SK-N-SH treated with all-trans-retinoic acid at 6 μM for 48 hours (cell line): ENCODE results near the gene PGS1.

Experiments used
- ARNTL ChIP-seq: fragments of 450-650 bp; formaldehyde crosslinking; IDR thresholded peaks from 2 replicates; pipeline ENCODE4 v1.5.0; 2020; ENCODE audit warnings: low read depth, mild to moderate bottlenecking, moderate library complexity, borderline replicate concordance
- BACH2 ChIP-seq: fragments of 250-450 bp; sonication (Bioruptor Pico); IDR thresholded peaks from 2 replicates; pipeline ENCODE4 v1.9.0; 2021; ENCODE audit warnings: mild to moderate bottlenecking, borderline replicate concordance
- CSDC2 ChIP-seq: fragments of 250-450 bp; sonication (Bioruptor Pico); IDR thresholded peaks from 2 replicates; pipeline ENCODE4 v1.5.0; 2020; ENCODE audit warnings: mild to moderate bottlenecking, moderate library complexity
- OSR1 ChIP-seq: fragments of 250-450 bp; sonication (Bioruptor Pico); IDR thresholded peaks from 2 replicates; pipeline ENCODE4 v1.8.0; 2022; ENCODE audit warnings: moderate library complexity, mild to moderate bottlenecking, inconsistent platforms
- PATZ1 ChIP-seq: fragments of 250-450 bp; sonication (Bioruptor Pico); IDR thresholded peaks from 2 replicates; pipeline ENCODE4 v1.8.0; 2020; ENCODE audit warnings: mild to moderate bottlenecking, moderate library complexity, borderline replicate concordance
- RARB ChIP-seq: fragments of 250-450 bp; sonication (Bioruptor Pico); IDR thresholded peaks from 2 replicates; pipeline ENCODE4 v1.8.0; 2021; ENCODE audit warnings: mild to moderate bottlenecking, moderate library complexity
- TOX ChIP-seq: fragments of 250-450 bp; sonication (Bioruptor Pico); IDR thresholded peaks from 2 replicates; pipeline ENCODE4 v1.8.0; 2021; ENCODE audit warnings: mild to moderate bottlenecking, moderate library complexity, borderline replicate concordance
- ZFP3 ChIP-seq: fragments of 250-450 bp; sonication (Bioruptor Pico); IDR thresholded peaks from 2 replicates; pipeline ENCODE4 v1.5.0; 2020; ENCODE audit warnings: mild to moderate bottlenecking, moderate library complexity
- ZFP30 ChIP-seq: fragments of 450-650 bp; formaldehyde crosslinking; IDR thresholded peaks from 2 replicates; pipeline ENCODE4 v1.5.0; 2022; ENCODE audit warnings: mild to moderate bottlenecking, moderate library complexity
- ZNF565 ChIP-seq: fragments of 450-650 bp; formaldehyde crosslinking; conservative IDR thresholded peaks from 2 replicates; pipeline ENCODE4 v1.5.0; 2020; ENCODE audit warnings: low read depth, mild to moderate bottlenecking, moderate library complexity
- ZNF70 ChIP-seq: fragments of 450-650 bp; formaldehyde crosslinking; IDR thresholded peaks from 2 replicates; pipeline ENCODE4 v1.5.0; 2020; ENCODE audit warnings: mild to moderate bottlenecking, moderate library complexity
- ZNF8 ChIP-seq: fragments of 450-650 bp; formaldehyde crosslinking; IDR thresholded peaks from 2 replicates; pipeline ENCODE4 v1.5.0; 2020; ENCODE audit warnings: mild to moderate bottlenecking, moderate library complexity
- TF ChIP-seq, protein P1 (sequence below): fragments of 250-450 bp; sonication (Bioruptor Pico); IDR thresholded peaks from 2 replicates; pipeline ENCODE4 v1.5.1; 2020; ENCODE audit warnings: low read depth, mild to moderate bottlenecking, moderate library complexity

GRCh38 chr17:78432226-78433012 lies 54.0 kb downstream of the PGS1 start:
- TF ChIP-seq ZNF565 (CRISPR knock-in tag) (no peak), CSDC2 (CRISPR knock-in tag) (no peak), ZFP30 (CRISPR knock-in tag) (no peak), PATZ1 (CRISPR knock-in tag) (no peak), OSR1 (no peak), ZNF8 (CRISPR knock-in tag) (no peak), ZFP3 (no peak), RARB (CRISPR knock-in tag) (no peak), TOX (CRISPR knock-in tag) (no peak), ZNF70 (CRISPR knock-in tag) (no peak), ARNTL (CRISPR knock-in tag) (no peak), BACH2 (no peak)
- TF ChIP-seq, protein P1, sequence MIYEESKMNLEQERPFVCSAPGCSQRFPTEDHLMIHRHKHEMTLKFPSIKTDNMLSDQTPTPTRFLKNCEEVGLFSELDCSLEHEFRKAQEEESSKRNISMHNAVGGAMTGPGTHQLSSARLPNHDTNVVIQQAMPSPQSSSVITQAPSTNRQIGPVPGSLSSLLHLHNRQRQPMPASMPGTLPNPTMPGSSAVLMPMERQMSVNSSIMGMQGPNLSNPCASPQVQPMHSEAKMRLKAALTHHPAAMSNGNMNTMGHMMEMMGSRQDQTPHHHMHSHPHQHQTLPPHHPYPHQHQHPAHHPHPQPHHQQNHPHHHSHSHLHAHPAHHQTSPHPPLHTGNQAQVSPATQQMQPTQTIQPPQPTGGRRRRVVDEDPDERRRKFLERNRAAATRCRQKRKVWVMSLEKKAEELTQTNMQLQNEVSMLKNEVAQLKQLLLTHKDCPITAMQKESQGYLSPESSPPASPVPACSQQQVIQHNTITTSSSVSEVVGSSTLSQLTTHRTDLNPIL: no peak
